K562 (cell line): ENCODE data around the gene PLEKHM2. TPM values are rescaled to one million over a fixed set of nuclear protein-coding genes. Genes with fewer than 3 reads are reported as not detected.

Experiments
- ATAC-seq: fragments of 200-7000 bp; cut with Tn5 transposase; 3 replicates; pipeline ENCODE4 v1.9.1; 2020; ENCODE audit warnings: moderate library complexity
- BruUV-seq: library from RNA; stranded (reverse); fragments of 400-500 nt; replicated peaks from 2 replicates; lab custom pipeline; 2021; lab: Mats Ljungman, UMichigan
- CTCF ChIA-PET: fragments of 300-600 bp; formaldehyde crosslinking; extraction: SDS; loops from one replicate; lab custom pipeline; 2021; ENCODE audit warnings: low intra/inter-chr PET ratio; lab: Yijun Ruan, JAX
- POLR2A ChIA-PET: fragments of 300-600, 350-650 bp; sonication (Branson Sonifier 250); formaldehyde crosslinking; extraction: SDS; loops from one replicate; lab custom pipeline; 2021; ENCODE audit warnings: antibody characterized with exemption, inconsistent platforms; lab: Yijun Ruan, JAX
- DNase-seq, 4 experiments: peaks; one replicate each; pipeline versions ENCODE4 v3.0.0 to v3.0.0-alpha.2; 2011 to 2018; ENCODE audit warnings: low spot score in 3 of 4, mixed read lengths in 3 of 4; ENCODE audit errors: extremely low read depth in 1 of 4
- FAIRE-seq: peaks from 2 replicates; lab custom pipeline; 2011; peaks lifted over from hg19 to GRCh38; lab: Jason Lieb, UNC
- H2AFZ ChIP-seq: 2 replicates; pipeline ENCODE4 v1.6.0; 2011; ENCODE audit warnings: low read depth, low read length, control low read depth, inconsistent platforms
- H3K27ac ChIP-seq: fragments of 200-600 bp; 3 replicates; pipeline ENCODE4 v1.8.0; 2011; ENCODE audit warnings: low read depth, mild to moderate bottlenecking, control low read depth, inconsistent platforms, low read length, moderate library complexity, mixed read lengths; ENCODE audit errors: extremely low read depth
- H3K27me3 ChIP-seq, 2 experiments: fragments of 300-600 bp in 1 of 2; 2 replicates in 1 of 2; 3 replicates in 1 of 2; pipeline versions ENCODE4 v1.6.0 to v1.8.0; 2011; ENCODE audit warnings: inconsistent platforms in 2 of 2, low read length in 2 of 2, mild to moderate bottlenecking in 1 of 2, mixed read lengths in 1 of 2, moderate library complexity in 1 of 2; ENCODE audit not compliant: control insufficient read depth in 2 of 2, insufficient read depth in 2 of 2
- H3K36me3 ChIP-seq: fragments of 300-600 bp; 3 replicates; pipeline ENCODE4 v1.8.0; 2011; ENCODE audit warnings: mild to moderate bottlenecking, low read length, inconsistent platforms; ENCODE audit not compliant: control insufficient read depth, insufficient read depth
- H3K4me1 ChIP-seq, 2 experiments: fragments of 200-600 bp in 1 of 2; replicated peaks in 1 of 2; 2 replicates in 1 of 2; 3 replicates in 1 of 2; pipeline versions ENCODE4 v1.5.1 to v1.8.0; 2011; ENCODE audit warnings: inconsistent platforms in 2 of 2, low read length in 2 of 2, mild to moderate bottlenecking in 1 of 2, mixed read lengths in 1 of 2, moderate library complexity in 1 of 2; ENCODE audit not compliant: control insufficient read depth in 2 of 2, insufficient read depth in 2 of 2
- H3K4me2 ChIP-seq: 2 replicates; pipeline ENCODE4 v1.6.1; 2011; ENCODE audit warnings: low read length, control low read depth, inconsistent platforms, mixed read lengths; ENCODE audit not compliant: insufficient read depth
- H3K4me3 ChIP-seq: fragments of 200-600 bp; sonication (generic), shearing (Covaris generic); 2 replicates; pipeline ENCODE4 v1.5.1; 2016; ENCODE audit warnings: control low read depth, inconsistent platforms
- H3K79me2 ChIP-seq: fragments of 200-600 bp; 3 replicates; pipeline ENCODE4 v1.8.0; 2011; ENCODE audit warnings: low read length, inconsistent platforms; ENCODE audit not compliant: control insufficient read depth, insufficient read depth
- H3K9ac ChIP-seq, 2 experiments: 2 replicates each; pipeline versions ENCODE4 v1.6.0 to v1.6.1; 2011; ENCODE audit warnings: low read depth in 2 of 2, low read length in 2 of 2, control low read depth in 1 of 2, inconsistent platforms in 1 of 2, mild to moderate bottlenecking in 1 of 2, mixed read lengths in 1 of 2; ENCODE audit not compliant: insufficient read depth in 1 of 2
- H3K9me1 ChIP-seq: one replicate; pipeline ENCODE4 v1.6.0; 2011; ENCODE audit warnings: inconsistent platforms, mild to moderate bottlenecking, low read length, moderate library complexity; ENCODE audit not compliant: control insufficient read depth, insufficient read depth
- H3K9me3 ChIP-seq: replicated peaks from 2 replicates; pipeline ENCODE4 v1.5.1; 2011; ENCODE audit warnings: low read depth, low read length, inconsistent platforms; ENCODE audit not compliant: control insufficient read depth, insufficient read depth
- H4K20me1 ChIP-seq: replicated peaks from 2 replicates; pipeline ENCODE4 v1.6.1; 2011; ENCODE audit warnings: low read length, inconsistent platforms, mixed read lengths; ENCODE audit not compliant: control insufficient read depth, insufficient read depth
- CC2D1A ChIP-seq: fragments of 450-650 bp; IDR thresholded peaks from 2 replicates; pipeline ENCODE4 v1.6.1; 2017; ENCODE audit warnings: mild to moderate bottlenecking
- CHD1 ChIP-seq: fragments of 200-600 bp; sonication (generic); IDR thresholded peaks from one replicate; pipeline ENCODE4 v1.6.1; 2012; ENCODE audit warnings: mild to moderate bottlenecking, moderate library complexity, low read length, inconsistent platforms
- ETV1 ChIP-seq: fragments of 450-650 bp; conservative IDR thresholded peaks from 2 replicates; pipeline ENCODE4 v1.6.1; 2016; ENCODE audit warnings: missing genetic modification characterization, control low read depth, low read depth, missing compliant biosample characterization
- FOS ChIP-seq: IDR thresholded peaks from 3 replicates; pipeline ENCODE4 v1.6.1; 2011; ENCODE audit not compliant: insufficient read length; ENCODE audit errors: extremely low read depth
- KDM4B ChIP-seq, 2 experiments: fragments of 450-650 bp in 1 of 2; sonication (generic) in 1 of 2; IDR thresholded peaks; 2 replicates each; pipeline ENCODE4 v1.6.1; 2016 to 2017; ENCODE audit warnings: borderline replicate concordance in 2 of 2, antibody characterized with exemption in 1 of 2, low read depth in 1 of 2, mild to moderate bottlenecking in 1 of 2
- MTF1 ChIP-seq: fragments of 250-450 bp; sonication (Bioruptor Pico); IDR thresholded peaks from 2 replicates; pipeline ENCODE4 v1.9.0; 2021; ENCODE audit warnings: moderate library complexity, mild to moderate bottlenecking, inconsistent platforms, borderline replicate concordance
- PHB2 ChIP-seq: fragments of 450-650 bp; IDR thresholded peaks from 2 replicates; pipeline ENCODE4 v1.6.1; 2017; ENCODE audit warnings: low read depth
- PPARD ChIP-seq: fragments of 250-450 bp; sonication (Bioruptor Pico); IDR thresholded peaks from 2 replicates; pipeline ENCODE4 v1.8.0; 2022; ENCODE audit warnings: inconsistent platforms, mild to moderate bottlenecking, moderate library complexity
- PTTG1 ChIP-seq: fragments of 450-650 bp; IDR thresholded peaks from 2 replicates; pipeline ENCODE4 v1.6.1; 2016; ENCODE audit warnings: low read depth, mild to moderate bottlenecking, missing genetic modification characterization, missing compliant biosample characterization
- ZNF24 ChIP-seq: fragments of 450-650 bp; IDR thresholded peaks from 2 replicates; pipeline ENCODE4 v1.6.1; 2016
- WGBS: fragments of 100-300 bp; shearing (Covaris generic); methylation state at CpG from one replicate; pipeline ENCODE4 v1.1.6; 2016; ENCODE audit warnings: low coverage, mixed read lengths; ENCODE audit not compliant: insufficient coverage; ENCODE audit errors: missing lambda C conversion rate; 5-methylcytosine and 5-hydroxymethylcytosine counted together
- in situ Hi-C: fragments of 300-500 bp; cut with MboI; formaldehyde crosslinking; loops from 4 replicates; pipeline ENCODE4 v1.15.0; 2018; ENCODE audit warnings: inconsistent platforms, mixed read lengths
- intact Hi-C: fragments of 100-400 bp; cut with micrococcal nuclease; formaldehyde crosslinking; loops from 2 replicates; pipeline ENCODE4 v1.14.2; 2022
- polyA plus RNA-seq, 8 experiments: library from polyadenylated mRNA; depleted of rRNA in 4 of 8; stranded (reverse) in 5 of 8; unstranded in 3 of 8; fragments of >200 nt; fragmentation: Nextera tagmentation in 2 of 8; fragmentation: Illumina TruSeq in 1 of 8; extraction: Ambion mirVana in 2 of 8; extraction: Trizol in 1 of 8; gene quantifications; 2 replicates each; pipeline versions ENCODE4 v1.2.1 to v1.2.3, GENCODE V29; 2011 to 2014; ENCODE audit warnings: inconsistent platforms in 1 of 8, missing spikeins in 1 of 8
- total RNA-seq, 7 experiments: library from RNA; depleted of rRNA in 6 of 7; stranded (reverse); fragments of >200 nt in 6 of 7; fragmentation: Illumina TruSeq in 2 of 7; extraction: Trizol in 2 of 7; gene quantifications; 2 replicates each; pipeline versions ENCODE4 v1.2.1 to v1.2.3, GENCODE V29; 2011 to 2021; ENCODE audit warnings: low replicate concordance in 1 of 7
- TF ChIP-seq, protein P1 (sequence below): fragments of 450-650 bp; formaldehyde crosslinking; IDR thresholded peaks from 2 replicates; pipeline ENCODE4 v1.4.0; 2020; ENCODE audit warnings: mild to moderate bottlenecking, moderate library complexity
- TF ChIP-seq, protein P2 (sequence below): fragments of 200-800 bp; sonication (Bioruptor generic); IDR thresholded peaks from 2 replicates; pipeline ENCODE4 v1.6.1; 2017; ENCODE audit warnings: missing genetic modification characterization, missing compliant biosample characterization
- TF ChIP-seq, protein P3 (sequence below): fragments of 250-450 bp; sonication (Bioruptor Pico); IDR thresholded peaks from 2 replicates; pipeline ENCODE4 v1.4.0; 2020
- TF ChIP-seq, protein P4 (sequence below): fragments of 450-650 bp; IDR thresholded peaks from 2 replicates; pipeline ENCODE4 v1.6.1; 2016; ENCODE audit warnings: missing biosample characterization, missing genetic modification characterization

The PLEKHM2 gene
- total and polyA plus RNA-seq, 9 of the 15 experiments (the other 6 are each of a cell fraction or from before 2014, with no cell fraction given) = 0.27 to 63.7 (median 33.2) TPM

DNA sequence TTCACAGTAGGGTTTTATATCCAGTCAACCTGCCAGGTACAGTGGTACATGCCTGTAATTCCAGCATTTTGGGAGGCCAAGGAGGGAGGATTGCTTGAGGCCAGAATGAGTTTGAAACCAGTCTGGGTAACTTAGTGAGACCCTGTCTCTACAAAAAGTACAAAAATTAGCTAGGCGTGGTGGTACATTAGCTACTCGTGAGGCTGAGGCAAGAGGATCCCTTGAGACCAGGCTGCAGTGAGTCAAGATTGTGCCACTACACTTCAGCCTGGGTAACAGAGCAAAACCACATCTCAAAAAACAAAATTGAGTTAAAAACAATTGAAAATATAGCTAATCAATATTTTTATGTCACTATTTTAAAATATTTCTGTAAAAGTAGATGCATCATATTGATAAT, 33.7 kb upstream of the PLEKHM2 start:
- no peaks in the 10 kb centered on the region for H3K9me3 ChIP-seq
- H3K36me3 ChIP-seq = peaks cover 86% of the 10 kb centered on the region
- no peak overlapping the region for H3K4me2 ChIP-seq
- no peaks in the 10 kb centered on the region for H3K4me1 ChIP-seq
- H3K9ac ChIP-seq = no peak overlapping the region
- WGBS = 96% methylated on average over 2 of the region's 2 CpGs
- no peaks in the 10 kb centered on the region for H4K20me1 ChIP-seq
- ATAC-seq (no peak), DNase-seq (no peak), FAIRE-seq (no peak)
- no TSS peak for BruUV-seq
- no peaks in the 10 kb centered on the region for H3K9me1 ChIP-seq
- no peaks in the 10 kb centered on the region for H3K27me3 ChIP-seq
- H3K27ac ChIP-seq = no peak overlapping the region
- ChIA-PET CTCF (no interaction called here), POLR2A (no interaction called here)
- in situ Hi-C loops (no loop called here), intact Hi-C loops (no loop called here)
- H3K4me3 ChIP-seq = no peak overlapping the region
- no peak overlapping the region for H2AFZ ChIP-seq
- H3K79me2 ChIP-seq = no peaks in the 10 kb centered on the region; the same call in 2 of the 3 replicates
- TF ChIP-seq, protein P1, sequence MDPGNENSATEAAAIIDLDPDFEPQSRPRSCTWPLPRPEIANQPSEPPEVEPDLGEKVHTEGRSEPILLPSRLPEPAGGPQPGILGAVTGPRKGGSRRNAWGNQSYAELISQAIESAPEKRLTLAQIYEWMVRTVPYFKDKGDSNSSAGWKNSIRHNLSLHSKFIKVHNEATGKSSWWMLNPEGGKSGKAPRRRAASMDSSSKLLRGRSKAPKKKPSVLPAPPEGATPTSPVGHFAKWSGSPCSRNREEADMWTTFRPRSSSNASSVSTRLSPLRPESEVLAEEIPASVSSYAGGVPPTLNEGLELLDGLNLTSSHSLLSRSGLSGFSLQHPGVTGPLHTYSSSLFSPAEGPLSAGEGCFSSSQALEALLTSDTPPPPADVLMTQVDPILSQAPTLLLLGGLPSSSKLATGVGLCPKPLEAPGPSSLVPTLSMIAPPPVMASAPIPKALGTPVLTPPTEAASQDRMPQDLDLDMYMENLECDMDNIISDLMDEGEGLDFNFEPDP (CRISPR knock-in tag) = no peak
- TF ChIP-seq PPARD (CRISPR knock-in tag) = no peak
- TF ChIP-seq CHD1 = no peak
- no peak for TF ChIP-seq PHB2
- no peak for TF ChIP-seq ETV1
- TF ChIP-seq FOS = no peak
- TF ChIP-seq, protein P2, sequence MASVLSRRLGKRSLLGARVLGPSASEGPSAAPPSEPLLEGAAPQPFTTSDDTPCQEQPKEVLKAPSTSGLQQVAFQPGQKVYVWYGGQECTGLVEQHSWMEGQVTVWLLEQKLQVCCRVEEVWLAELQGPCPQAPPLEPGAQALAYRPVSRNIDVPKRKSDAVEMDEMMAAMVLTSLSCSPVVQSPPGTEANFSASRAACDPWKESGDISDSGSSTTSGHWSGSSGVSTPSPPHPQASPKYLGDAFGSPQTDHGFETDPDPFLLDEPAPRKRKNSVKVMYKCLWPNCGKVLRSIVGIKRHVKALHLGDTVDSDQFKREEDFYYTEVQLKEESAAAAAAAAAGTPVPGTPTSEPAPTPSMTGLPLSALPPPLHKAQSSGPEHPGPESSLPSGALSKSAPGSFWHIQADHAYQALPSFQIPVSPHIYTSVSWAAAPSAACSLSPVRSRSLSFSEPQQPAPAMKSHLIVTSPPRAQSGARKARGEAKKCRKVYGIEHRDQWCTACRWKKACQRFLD (CRISPR knock-in tag) = no peak
- TF ChIP-seq, protein P3, sequence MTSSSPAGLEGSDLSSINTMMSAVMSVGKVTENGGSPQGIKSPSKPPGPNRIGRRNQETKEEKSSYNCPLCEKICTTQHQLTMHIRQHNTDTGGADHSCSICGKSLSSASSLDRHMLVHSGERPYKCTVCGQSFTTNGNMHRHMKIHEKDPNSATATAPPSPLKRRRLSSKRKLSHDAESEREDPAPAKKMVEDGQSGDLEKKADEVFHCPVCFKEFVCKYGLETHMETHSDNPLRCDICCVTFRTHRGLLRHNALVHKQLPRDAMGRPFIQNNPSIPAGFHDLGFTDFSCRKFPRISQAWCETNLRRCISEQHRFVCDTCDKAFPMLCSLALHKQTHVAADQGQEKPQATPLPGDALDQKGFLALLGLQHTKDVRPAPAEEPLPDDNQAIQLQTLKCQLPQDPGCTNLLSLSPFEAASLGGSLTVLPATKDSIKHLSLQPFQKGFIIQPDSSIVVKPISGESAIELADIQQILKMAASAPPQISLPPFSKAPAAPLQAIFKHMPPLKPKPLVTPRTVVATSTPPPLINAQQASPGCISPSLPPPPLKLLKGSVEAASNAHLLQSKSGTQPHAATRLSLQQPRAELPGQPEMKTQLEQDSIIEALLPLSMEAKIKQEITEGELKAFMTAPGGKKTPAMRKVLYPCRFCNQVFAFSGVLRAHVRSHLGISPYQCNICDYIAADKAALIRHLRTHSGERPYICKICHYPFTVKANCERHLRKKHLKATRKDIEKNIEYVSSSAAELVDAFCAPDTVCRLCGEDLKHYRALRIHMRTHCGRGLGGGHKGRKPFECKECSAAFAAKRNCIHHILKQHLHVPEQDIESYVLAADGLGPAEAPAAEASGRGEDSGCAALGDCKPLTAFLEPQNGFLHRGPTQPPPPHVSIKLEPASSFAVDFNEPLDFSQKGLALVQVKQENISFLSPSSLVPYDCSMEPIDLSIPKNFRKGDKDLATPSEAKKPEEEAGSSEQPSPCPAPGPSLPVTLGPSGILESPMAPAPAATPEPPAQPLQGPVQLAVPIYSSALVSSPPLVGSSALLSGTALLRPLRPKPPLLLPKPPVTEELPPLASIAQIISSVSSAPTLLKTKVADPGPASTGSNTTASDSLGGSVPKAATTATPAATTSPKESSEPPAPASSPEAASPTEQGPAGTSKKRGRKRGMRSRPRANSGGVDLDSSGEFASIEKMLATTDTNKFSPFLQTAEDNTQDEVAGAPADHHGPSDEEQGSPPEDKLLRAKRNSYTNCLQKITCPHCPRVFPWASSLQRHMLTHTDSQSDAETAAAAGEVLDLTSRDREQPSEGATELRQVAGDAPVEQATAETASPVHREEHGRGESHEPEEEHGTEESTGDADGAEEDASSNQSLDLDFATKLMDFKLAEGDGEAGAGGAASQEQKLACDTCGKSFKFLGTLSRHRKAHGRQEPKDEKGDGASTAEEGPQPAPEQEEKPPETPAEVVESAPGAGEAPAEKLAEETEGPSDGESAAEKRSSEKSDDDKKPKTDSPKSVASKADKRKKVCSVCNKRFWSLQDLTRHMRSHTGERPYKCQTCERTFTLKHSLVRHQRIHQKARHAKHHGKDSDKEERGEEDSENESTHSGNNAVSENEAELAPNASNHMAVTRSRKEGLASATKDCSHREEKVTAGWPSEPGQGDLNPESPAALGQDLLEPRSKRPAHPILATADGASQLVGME = no peak
- TF ChIP-seq KDM4B (IDR thresholded peaks at IDR 0.05; ENCODE audit: borderline replicate concordance in 2 of 2, low read depth in 1 of 2) = no peak
- no peak for TF ChIP-seq CC2D1A
- no peak for TF ChIP-seq ZNF24
- no peak for TF ChIP-seq PTTG1 (tag)
- TF ChIP-seq, protein P4, sequence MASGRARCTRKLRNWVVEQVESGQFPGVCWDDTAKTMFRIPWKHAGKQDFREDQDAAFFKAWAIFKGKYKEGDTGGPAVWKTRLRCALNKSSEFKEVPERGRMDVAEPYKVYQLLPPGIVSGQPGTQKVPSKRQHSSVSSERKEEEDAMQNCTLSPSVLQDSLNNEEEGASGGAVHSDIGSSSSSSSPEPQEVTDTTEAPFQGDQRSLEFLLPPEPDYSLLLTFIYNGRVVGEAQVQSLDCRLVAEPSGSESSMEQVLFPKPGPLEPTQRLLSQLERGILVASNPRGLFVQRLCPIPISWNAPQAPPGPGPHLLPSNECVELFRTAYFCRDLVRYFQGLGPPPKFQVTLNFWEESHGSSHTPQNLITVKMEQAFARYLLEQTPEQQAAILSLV (tag) = no peak
- no peak for TF ChIP-seq MTF1 (CRISPR knock-in tag)
